DOHH2 (cell line): ENCODE data around the gene RALBP1.

ENCODE experiments used
- CTCF ChIP-seq: fragments of 200-600 bp; sonication (generic); IDR thresholded peaks from one replicate; pipeline ENCODE4 v1.5.1; 2014; ENCODE audit warnings: antibody characterized with exemption, mild to moderate bottlenecking, low read depth, low read length; ENCODE audit not compliant: poor library complexity, severe bottlenecking
- EZH2phosphoT487 ChIP-seq: fragments of 200-600 bp; sonication (generic); IDR thresholded peaks from 2 replicates; pipeline ENCODE4 v1.6.1; 2017; ENCODE audit warnings: borderline replicate concordance, mild to moderate bottlenecking, antibody characterized with exemption, low read length, moderate library complexity, mixed read lengths

GRCh38 chr18:9550429-9550828, 75.1 kb downstream of the RALBP1 start:
- TF ChIP-seq CTCF = no peak
- TF ChIP-seq EZH2phosphoT487 = no peak
